ENCODE results near the gene CRTC2. TPM values are rescaled to one million over a fixed set of nuclear protein-coding genes. Genes with fewer than 3 reads are reported as not detected.

The CRTC2 gene
- total and polyA plus RNA-seq, 9 of the 15 experiments (the other 6 are each of a cell fraction or from before 2014, with no cell fraction given), result 2.7 to 26.4 (median 10.2) TPM

GRCh38 chr1:153985341-153985912 lies 27.0 kb upstream of the CRTC2 start (continued):
- TF ChIP-seq EHMT2 (IDR thresholded peaks at IDR 0.05), result peak; percentile 49; the same call in 1 of the 2 replicates
- TF ChIP-seq RBM22 (IDR thresholded peaks at IDR 0.05; ENCODE audit: low read depth, low read length, poor library complexity, severe bottlenecking), result no peak
- TF ChIP-seq ZNF197 (CRISPR knock-in tag; IDR thresholded peaks at IDR 0.05; ENCODE audit: low read depth), result no peak
- TF ChIP-seq XRCC4 (IDR thresholded peaks at IDR 0.05; ENCODE audit: extremely low read depth, insufficient read depth, insufficient read length), result no peak
- peak; percentile 40 for TF ChIP-seq ZBTB2 (IDR thresholded peaks at IDR 0.05)
- no peak for TF ChIP-seq RREB1 (CRISPR knock-in tag; IDR thresholded peaks at IDR 0.05)
- no peak for TF ChIP-seq TRIM28 (IDR thresholded peaks at IDR 0.05)
- peak; percentile 34 for TF ChIP-seq DACH1 (IDR thresholded peaks at IDR 0.05; ENCODE audit: partially characterized antibody)
- TF ChIP-seq ZNF263 (CRISPR knock-in tag; IDR thresholded peaks at IDR 0.05; ENCODE audit: borderline replicate concordance), result no peak
- TF ChIP-seq ZNF778 (CRISPR knock-in tag; IDR thresholded peaks at IDR 0.05), result no peak
- TF ChIP-seq ZNF77 (CRISPR knock-in tag; IDR thresholded peaks at IDR 0.05), result no peak
- TF ChIP-seq MIER1 (IDR thresholded peaks at IDR 0.05; ENCODE audit: low read depth), result no peak
- no peak for TF ChIP-seq MLX (CRISPR knock-in tag; conservative IDR thresholded peaks at IDR 0.05)
- no peak for TF ChIP-seq RAD51 (IDR thresholded peaks at IDR 0.05; ENCODE audit: borderline replicate concordance, low read depth)
- TF ChIP-seq LCOR (CRISPR knock-in tag; IDR thresholded peaks at IDR 0.05), result no peak
- no peak for TF ChIP-seq ZNF3 (CRISPR knock-in tag; IDR thresholded peaks at IDR 0.05)
- TF ChIP-seq CBX2 (IDR thresholded peaks at IDR 0.05; ENCODE audit: insufficient read depth, low read length, poor library complexity, severe bottlenecking), result no peak
- peak; percentile 87 for TF ChIP-seq SMARCE1 (IDR thresholded peaks at IDR 0.05)
- no peak for TF ChIP-seq U2AF2 (optimal IDR thresholded peaks at IDR 0.05; ENCODE audit: low read depth, low read length)
- no peak for TF ChIP-seq MEF2A (IDR thresholded peaks at IDR 0.05; ENCODE audit: control insufficient read depth, low read depth, low read length)
- TF ChIP-seq ID3 (CRISPR knock-in tag; IDR thresholded peaks at IDR 0.05), result no peak
- no peak for TF ChIP-seq ID3 (tag; IDR thresholded peaks at IDR 0.05)

Data from K562 (cell line).